Osteoblast (primary cell): ENCODE measurements around the gene FBP1. TPM values are rescaled to one million over a fixed set of nuclear protein-coding genes. Genes with fewer than 3 reads are reported as not detected.
"Not testable (repeated sequence)": the region's sequence is repeated elsewhere in the genome, so short reads cannot be mapped to it uniquely, and the experiment has no call there.

Source experiments
- DNase-seq: peaks from one replicate; pipeline ENCODE4 v3.0.0; 2011; ENCODE audit warnings: low spot score, mixed read lengths; ENCODE audit not compliant: insufficient read length; ENCODE audit errors: missing footprints
- H2AFZ ChIP-seq: 2 replicates; pipeline ENCODE4 v1.6.0; 2011; ENCODE audit warnings: mild to moderate bottlenecking, low read length
- H3K27ac ChIP-seq: 2 replicates; pipeline ENCODE4 v1.5.1; 2011; ENCODE audit warnings: mild to moderate bottlenecking, low read depth, low read length, moderate library complexity
- H3K27me3 ChIP-seq: 2 replicates; pipeline ENCODE4 v1.6.0; 2012; ENCODE audit warnings: mild to moderate bottlenecking, control low read depth, inconsistent platforms, low read length, moderate library complexity; ENCODE audit not compliant: insufficient read depth
- H3K36me3 ChIP-seq: 2 replicates; pipeline ENCODE4 v1.5.1; 2011; ENCODE audit warnings: mild to moderate bottlenecking, low read length, control low read depth, moderate library complexity; ENCODE audit not compliant: insufficient read depth
- H3K4me1 ChIP-seq: 2 replicates; pipeline ENCODE4 v1.5.1; 2011; ENCODE audit warnings: mild to moderate bottlenecking, low read length, control low read depth, moderate library complexity; ENCODE audit not compliant: insufficient read depth
- H3K4me2 ChIP-seq: 2 replicates; pipeline ENCODE4 v1.6.0; 2011; ENCODE audit warnings: mild to moderate bottlenecking, low read length; ENCODE audit not compliant: insufficient read depth
- H3K4me3 ChIP-seq: fragments of 200-600 bp; sonication (generic); 3 replicates; pipeline ENCODE4 v1.5.1; 2012; ENCODE audit warnings: mild to moderate bottlenecking, low read length, inconsistent platforms; ENCODE audit not compliant: insufficient read depth
- H3K79me2 ChIP-seq: 2 replicates; pipeline ENCODE4 v1.6.0; 2012; ENCODE audit warnings: mild to moderate bottlenecking, low read length, control low read depth, inconsistent platforms; ENCODE audit not compliant: insufficient read depth
- H3K9me3 ChIP-seq: 2 replicates; pipeline ENCODE4 v1.5.1; 2011; ENCODE audit warnings: low read depth, low read length, control low read depth
- H4K20me1 ChIP-seq: 2 replicates; pipeline ENCODE4 v1.6.0; 2012; ENCODE audit warnings: mild to moderate bottlenecking, low read length, control low read depth; ENCODE audit not compliant: insufficient read depth
- CTCF ChIP-seq: IDR thresholded peaks from 2 replicates; pipeline ENCODE4 v1.5.1; 2011; ENCODE audit warnings: mild to moderate bottlenecking, low read depth, low read length, moderate library complexity; ENCODE audit errors: extremely low read depth
- total RNA-seq: library from RNA; depleted of rRNA; stranded (reverse); fragments of >200 nt; gene quantifications from 2 replicates; pipeline ENCODE4 v1.2.3, GENCODE V29; 2012

The FBP1 gene
- total RNA-seq, 1 donor = 0.72 TPM

GRCh38 chr9:94591876-94592275, 47.4 kb downstream of the FBP1 start:
- H3K27ac ChIP-seq = no peak overlapping the region
- H3K79me2 ChIP-seq = no peaks in the 10 kb centered on the region
- no peaks in the 10 kb centered on the region for H3K36me3 ChIP-seq
- DNase-seq = no peak
- no peak overlapping the region for H2AFZ ChIP-seq
- H3K9me3 ChIP-seq = no peaks in the 10 kb centered on the region
- H3K4me2 ChIP-seq = no peak overlapping the region
- no peaks in the 10 kb centered on the region for H4K20me1 ChIP-seq
- no peak overlapping the region for H3K4me3 ChIP-seq
- no peak for TF ChIP-seq CTCF
- H3K4me1 ChIP-seq = peaks cover under 1% of the 10 kb centered on the region
- peaks cover 4% of the 10 kb centered on the region for H3K27me3 ChIP-seq

GRCh38 chr9:94591046-94591545, 48.2 kb downstream of the FBP1 start:
- not testable (repeated sequence) for H3K4me1 ChIP-seq, H3K4me2 ChIP-seq, H4K20me1 ChIP-seq, H3K79me2 ChIP-seq, H3K9me3 ChIP-seq, H2AFZ ChIP-seq, H3K27me3 ChIP-seq, H3K27ac ChIP-seq, DNase-seq, H3K36me3 ChIP-seq, H3K4me3 ChIP-seq

GRCh38 chr9:94588681-94589080, 50.6 kb downstream of the FBP1 start:
- H3K9me3 ChIP-seq = no peaks in the 10 kb centered on the region
- no peaks in the 10 kb centered on the region for H4K20me1 ChIP-seq
- H3K27me3 ChIP-seq = peaks cover 8% of the 10 kb centered on the region
- peaks cover 6% of the 10 kb centered on the region for H3K4me1 ChIP-seq
- no peak overlapping the region for H3K27ac ChIP-seq
- H3K79me2 ChIP-seq = no peaks in the 10 kb centered on the region
- H3K4me3 ChIP-seq = no peak overlapping the region
- H3K4me2 ChIP-seq = no peak overlapping the region
- no peak overlapping the region for H2AFZ ChIP-seq
- H3K36me3 ChIP-seq = no peaks in the 10 kb centered on the region
- no peak for DNase-seq
- TF ChIP-seq CTCF = no peak

- H3K27me3 ChIP-seq = peaks cover 4% of the 10 kb centered on the region
- no peaks in the 10 kb centered on the region for H3K36me3 ChIP-seq
- H3K79me2 ChIP-seq = no peaks in the 10 kb centered on the region
- peak; percentile 91 for DNase-seq
- H2AFZ ChIP-seq = peak overlapping the region; percentile 85
- H3K27ac ChIP-seq = no peak overlapping the region
- H3K9me3 ChIP-seq = no peaks in the 10 kb centered on the region
- H3K4me1 ChIP-seq = peaks cover 6% of the 10 kb centered on the region
- no peak for TF ChIP-seq CTCF
- H4K20me1 ChIP-seq = no peaks in the 10 kb centered on the region
- peak overlapping the region; percentile 55 for H3K4me3 ChIP-seq
- peak overlapping the region; percentile 69 for H3K4me2 ChIP-seq
These were observed 52.5 kb downstream of the FBP1 start for GRCh38 chr9:94586814-94587213.
